Activated CD4-positive, alpha-beta T cell treated with anti-CD3 and anti-CD28 coated beads, Interleukin-2, Interleukin-4, amounts not matched to agents 100 ng/mL and 50 ng/mL, durations not matched to agents 16 hours and 8 hours (primary cell): ENCODE measurements around the gene ENC1.
A peak's percentile ranks its signal among the peaks of the same experiment; 100 is the strongest.

ENCODE experiments used
- DNase-seq: peaks from one replicate; pipeline ENCODE4 v3.0.0-alpha.2; 2020; ENCODE audit warnings: low spot score

Gene ENC1

GRCh38 chr5:74631081-74631953 is 9.2 kb downstream of the ENC1 start:
- peak; percentile 76 for DNase-seq

GRCh38 chr5:74630453-74631066 is 10.0 kb downstream of the ENC1 start:
- DNase-seq: peak; percentile 60

GRCh38 chr5:74629326-74629725 is 11.2 kb downstream of the ENC1 start:
- DNase-seq: no peak

GRCh38 chr5:74628359-74628758 is 12.2 kb downstream of the ENC1 start:
- no peak for DNase-seq

GRCh38 chr5:74627646-74628279 is 12.8 kb downstream of the ENC1 start:
- no peak for DNase-seq

- no peak for DNase-seq
Measured at GRCh38 chr5:74626386-74627222, 13.9 kb downstream of the ENC1 start.

- no peak for DNase-seq
Measured at GRCh38 chr5:74625742-74626241, 14.7 kb downstream of the ENC1 start.

- DNase-seq: no peak
Measured at GRCh38 chr5:74624931-74625505, 15.5 kb downstream of the ENC1 start.

GRCh38 chr5:74624501-74624900 is 16.0 kb downstream of the ENC1 start:
- no peak for DNase-seq

- no peak for DNase-seq
Measured at GRCh38 chr5:74623748-74624408, 16.6 kb downstream of the ENC1 start.

- DNase-seq: no peak
Measured at GRCh38 chr5:74623006-74623611, 17.4 kb downstream of the ENC1 start.

GRCh38 chr5:74622122-74622521 is 18.4 kb downstream of the ENC1 start:
- DNase-seq: peak; percentile 46

GRCh38 chr5:74621492-74621891 is 19.0 kb downstream of the ENC1 start:
- DNase-seq: no peak

GRCh38 chr5:74619308-74619707 is 21.2 kb downstream of the ENC1 start:
- no peak for DNase-seq

- no peak for DNase-seq
Measured at GRCh38 chr5:74618106-74618505, 22.4 kb downstream of the ENC1 start.

- DNase-seq: no peak
Measured at GRCh38 chr5:74617202-74617601, 23.3 kb downstream of the ENC1 start.

- DNase-seq: no peak
Measured at GRCh38 chr5:74616236-74617146, 24.0 kb downstream of the ENC1 start.

GRCh38 chr5:74613283-74613682 is 27.2 kb downstream of the ENC1 start:
- no peak for DNase-seq

GRCh38 chr5:74612045-74612444 is 28.5 kb downstream of the ENC1 start:
- DNase-seq: no peak
